Natural killer cell (primary cell): ENCODE data around the gene SCO1. TPM values are rescaled to one million over a fixed set of nuclear protein-coding genes. Genes with fewer than 3 reads are reported as not detected.

ENCODE experiments used
- ATAC-seq, 3 donors: fragments of 150-1000 bp in 2 of 3; fragments of 200-7000 bp in 1 of 3; cut with Tn5 transposase; 1 replicate in 1 of 3; 2 replicates in 2 of 3; pipeline ENCODE4 v1.10.0; 2021; ENCODE audit warnings: mild to moderate bottlenecking in 2 of 3, moderate library complexity in 2 of 3
- DNase-seq, 2 donors: peaks; one replicate each; pipeline versions ENCODE4 v3.0.0 to v3.0.0-alpha.2; 2013 to 2021; ENCODE audit warnings: mixed read lengths in 1 of 2
- H3K27ac ChIP-seq: one replicate; pipeline ENCODE4 v1.5.1; 2013; ENCODE audit warnings: mild to moderate bottlenecking, low read length
- H3K27me3 ChIP-seq: one replicate; pipeline ENCODE4 v1.6.1; 2013; ENCODE audit warnings: low read length; ENCODE audit not compliant: control insufficient read depth, insufficient read depth
- H3K36me3 ChIP-seq: one replicate; pipeline ENCODE4 v1.6.1; 2013; ENCODE audit warnings: low read length; ENCODE audit not compliant: control insufficient read depth, insufficient read depth
- H3K4me1 ChIP-seq: one replicate; pipeline ENCODE4 v1.6.1; 2013; ENCODE audit warnings: low read length; ENCODE audit not compliant: control insufficient read depth, insufficient read depth
- H3K4me3 ChIP-seq: one replicate; pipeline ENCODE4 v1.5.1; 2013; ENCODE audit warnings: low read length
- H3K9me3 ChIP-seq: one replicate; pipeline ENCODE4 v1.6.1; 2013; ENCODE audit warnings: low read length; ENCODE audit not compliant: control insufficient read depth, insufficient read depth
- H3K27ac Mint-ChIP-seq, 2 donors: one replicate each; pipeline ENCODE4 v1.8.0; 2022; ENCODE audit warnings: mild to moderate bottlenecking in 2 of 2, mixed read lengths in 2 of 2, moderate library complexity in 1 of 2
- H3K27me3 Mint-ChIP-seq, 2 donors: one replicate each; pipeline ENCODE4 v1.8.0; 2022; ENCODE audit warnings: low read depth in 2 of 2, mixed read lengths in 2 of 2
- H3K36me3 Mint-ChIP-seq: one replicate; pipeline ENCODE4 v1.8.0; 2022; ENCODE audit warnings: mixed read lengths
- H3K4me1 Mint-ChIP-seq, 2 donors: one replicate each; pipeline ENCODE4 v1.8.0; 2022; ENCODE audit warnings: mixed read lengths in 2 of 2
- H3K4me3 Mint-ChIP-seq: one replicate; pipeline ENCODE4 v1.8.0; 2022; ENCODE audit warnings: mild to moderate bottlenecking, moderate library complexity, mixed read lengths
- H3K9me3 Mint-ChIP-seq, 2 donors: one replicate each; pipeline ENCODE4 v1.8.0; 2022; ENCODE audit warnings: mixed read lengths in 2 of 2
- WGBS: methylation state at CpG from one replicate; pipeline ENCODE4 v1.1.7; 2013; ENCODE audit warnings: missing lambda C conversion rate; ENCODE audit not compliant: insufficient coverage; 5-methylcytosine and 5-hydroxymethylcytosine counted together
- intact Hi-C: fragments of 100-400 bp; cut with micrococcal nuclease; formaldehyde crosslinking; loops from one replicate; pipeline ENCODE4 v1.14.2; 2022
- total RNA-seq, 4 donors: library from RNA; stranded (reverse); fragments of 120-200 nt in 1 of 4; gene quantifications; one replicate each; pipeline versions ENCODE4 v1.2.3 to v1.2.4, GENCODE V29; 2013 to 2022
- TF ChIP-seq, protein P1 (sequence below): fragments of 200-600 bp; IDR thresholded peaks from one replicate; pipeline ENCODE4 v1.8.0; 2022; ENCODE audit warnings: antibody characterized with exemption

Gene SCO1
- total RNA-seq, 3 donors from 2014 or later (not counting 1 experiment from before 2014, with no cell fraction given), result 13.4 to 22.9 (median 18.8) TPM

DNA sequence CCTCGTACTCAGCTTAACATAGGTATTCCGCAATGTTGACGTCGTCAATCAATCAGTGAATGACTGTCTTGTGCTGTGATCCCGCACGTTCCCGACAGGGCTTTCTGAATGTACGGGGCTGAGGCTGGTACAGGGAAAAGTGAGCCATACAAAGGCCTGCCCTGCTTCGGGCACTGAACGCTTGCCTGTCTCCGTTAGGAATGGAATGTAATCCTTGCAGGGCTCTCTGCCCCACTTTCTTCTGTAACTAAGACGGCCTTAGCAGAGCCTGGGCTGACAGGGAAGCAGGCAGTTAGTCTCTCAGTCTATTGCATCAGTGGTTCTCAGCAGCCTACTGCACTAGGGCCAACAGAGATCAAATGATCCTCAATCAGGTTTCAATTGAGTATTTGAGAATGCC, 24.0 kb downstream of the SCO1 start:
- Histone ChIP-seq H3K4me3 (no peak overlapping the region), H3K9me3 (no peaks in the 10 kb centered on the region), H3K4me1 (no peaks in the 10 kb centered on the region), H3K36me3 (peaks cover 24% of the 10 kb centered on the region), H3K27ac (no peak overlapping the region), H3K27me3 (no peaks in the 10 kb centered on the region)
- Mint-ChIP-seq H3K27me3 (no peaks in the 10 kb centered on the region), H3K27ac (no peak overlapping the region), H3K4me1 (no peaks in the 10 kb centered on the region), H3K36me3 (no peaks in the 10 kb centered on the region), H3K4me3 (no peak overlapping the region), H3K9me3 (no peaks in the 10 kb centered on the region)
- TF ChIP-seq, protein P1, sequence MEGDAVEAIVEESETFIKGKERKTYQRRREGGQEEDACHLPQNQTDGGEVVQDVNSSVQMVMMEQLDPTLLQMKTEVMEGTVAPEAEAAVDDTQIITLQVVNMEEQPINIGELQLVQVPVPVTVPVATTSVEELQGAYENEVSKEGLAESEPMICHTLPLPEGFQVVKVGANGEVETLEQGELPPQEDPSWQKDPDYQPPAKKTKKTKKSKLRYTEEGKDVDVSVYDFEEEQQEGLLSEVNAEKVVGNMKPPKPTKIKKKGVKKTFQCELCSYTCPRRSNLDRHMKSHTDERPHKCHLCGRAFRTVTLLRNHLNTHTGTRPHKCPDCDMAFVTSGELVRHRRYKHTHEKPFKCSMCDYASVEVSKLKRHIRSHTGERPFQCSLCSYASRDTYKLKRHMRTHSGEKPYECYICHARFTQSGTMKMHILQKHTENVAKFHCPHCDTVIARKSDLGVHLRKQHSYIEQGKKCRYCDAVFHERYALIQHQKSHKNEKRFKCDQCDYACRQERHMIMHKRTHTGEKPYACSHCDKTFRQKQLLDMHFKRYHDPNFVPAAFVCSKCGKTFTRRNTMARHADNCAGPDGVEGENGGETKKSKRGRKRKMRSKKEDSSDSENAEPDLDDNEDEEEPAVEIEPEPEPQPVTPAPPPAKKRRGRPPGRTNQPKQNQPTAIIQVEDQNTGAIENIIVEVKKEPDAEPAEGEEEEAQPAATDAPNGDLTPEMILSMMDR, result no peak
- WGBS, result 99% methylated on average over 12 of the region's 12 CpGs
- DNase-seq, result no peak
- no peak for ATAC-seq
- intact Hi-C loops, result no loop called here

- Histone ChIP-seq H3K27ac (no peak overlapping the region), H3K4me3 (no peak overlapping the region), H3K4me1 (no peaks in the 10 kb centered on the region), H3K36me3 (peaks cover under 1% of the 10 kb centered on the region), H3K27me3 (no peaks in the 10 kb centered on the region), H3K9me3 (no peaks in the 10 kb centered on the region)
- no peaks in the 10 kb centered on the region for H3K9me3 Mint-ChIP-seq
- H3K27me3 Mint-ChIP-seq, result no peaks in the 10 kb centered on the region
- DNase-seq (no peak), ATAC-seq (no peak)
- intact Hi-C loops, result no loop called here
- H3K27ac Mint-ChIP-seq, result no peak overlapping the region
- H3K36me3 Mint-ChIP-seq, result no peaks in the 10 kb centered on the region
- WGBS, result 100% methylated on average over 1 of the region's 1 CpG
- TF ChIP-seq, protein P1, result no peak
- H3K4me3 Mint-ChIP-seq, result no peak overlapping the region
- H3K4me1 Mint-ChIP-seq, result no peaks in the 10 kb centered on the region
Measured at GRCh38 chr17:10668775-10669174, 28.6 kb downstream of the SCO1 start.

GRCh38 chr17:10666906-10667305, 30.4 kb downstream of the SCO1 start:
- Histone ChIP-seq H3K27me3 (no peaks in the 10 kb centered on the region), H3K9me3 (no peaks in the 10 kb centered on the region), H3K27ac (no peak overlapping the region), H3K36me3 (no peaks in the 10 kb centered on the region), H3K4me3 (no peak overlapping the region), H3K4me1 (no peaks in the 10 kb centered on the region)
- no peak for DNase-seq
- TF ChIP-seq, protein P1, result no peak
- Mint-ChIP-seq H3K4me3 (no peak overlapping the region), H3K9me3 (no peaks in the 10 kb centered on the region), H3K36me3 (no peaks in the 10 kb centered on the region), H3K27ac (no peak overlapping the region), H3K27me3 (no peaks in the 10 kb centered on the region), H3K4me1 (no peaks in the 10 kb centered on the region)
- intact Hi-C loops, result no loop called here
- ATAC-seq, result no peak
- 96% methylated on average over 3 of the region's 5 CpGs for WGBS

- H3K36me3 Mint-ChIP-seq, result peaks cover under 1% of the 10 kb centered on the region
- Histone ChIP-seq H3K9me3 (no peaks in the 10 kb centered on the region), H3K36me3 (no peaks in the 10 kb centered on the region), H3K4me1 (no peaks in the 10 kb centered on the region), H3K27ac (no peak overlapping the region), H3K27me3 (no peaks in the 10 kb centered on the region), H3K4me3 (no peak overlapping the region)
- H3K27ac Mint-ChIP-seq, result no peak overlapping the region
- ATAC-seq (no peak), DNase-seq (no peak)
- H3K4me1 Mint-ChIP-seq, result no peaks in the 10 kb centered on the region
- TF ChIP-seq, protein P1, result no peak
- H3K27me3 Mint-ChIP-seq, result no peaks in the 10 kb centered on the region
- H3K9me3 Mint-ChIP-seq, result no peaks in the 10 kb centered on the region
- intact Hi-C loops, result no loop called here
- no peak overlapping the region for H3K4me3 Mint-ChIP-seq
- WGBS, result 96% methylated on average over 9 of the region's 9 CpGs
Measured at GRCh38 chr17:10664571-10664970, 32.8 kb downstream of the SCO1 start.
